GM10847 (cell line): ENCODE data around the gene DLEU7.

ENCODE experiments used
- POLR2A ChIP-seq: IDR thresholded peaks from 2 replicates; pipeline ENCODE4 v1.6.1; 2011; ENCODE audit not compliant: insufficient read length; ENCODE audit errors: extremely low read depth

Gene DLEU7

GRCh38 chr13:50843257-50844083 is at the start of gene DLEU7:
TSS of gene DLEU7 (minus strand) at chr13:50843692. CDS start at chr13:50843646, 46 bp downstream.
- TF ChIP-seq POLR2A: no peak

- peak; percentile 23 for TF ChIP-seq POLR2A
Measured at GRCh38 chr13:50892210-50892944, 48.9 kb upstream of the DLEU7 start.

- TF ChIP-seq POLR2A: no peak
Measured at GRCh38 chr13:50891206-50891605, 47.7 kb upstream of the DLEU7 start.

GRCh38 chr13:50889317-50889716 is 45.8 kb upstream of the DLEU7 start:
- no peak for TF ChIP-seq POLR2A

GRCh38 chr13:50888362-50888761 is 44.9 kb upstream of the DLEU7 start:
- TF ChIP-seq POLR2A: no peak

- no peak for TF ChIP-seq POLR2A
Measured at GRCh38 chr13:50887151-50887550, 43.7 kb upstream of the DLEU7 start.

- TF ChIP-seq POLR2A: no peak
Measured at GRCh38 chr13:50884265-50884664, 40.8 kb upstream of the DLEU7 start.

GRCh38 chr13:50883728-50884127 is 40.2 kb upstream of the DLEU7 start:
- no peak for TF ChIP-seq POLR2A

GRCh38 chr13:50882816-50883435 is 39.4 kb upstream of the DLEU7 start:
- TF ChIP-seq POLR2A: no peak

- no peak for TF ChIP-seq POLR2A
Measured at GRCh38 chr13:50873991-50874390, 30.5 kb upstream of the DLEU7 start.

- no peak for TF ChIP-seq POLR2A
Measured at GRCh38 chr13:50873467-50873866, 30.0 kb upstream of the DLEU7 start.

GRCh38 chr13:50871405-50871804 is 27.9 kb upstream of the DLEU7 start:
- TF ChIP-seq POLR2A: no peak

- no peak for TF ChIP-seq POLR2A
Measured at GRCh38 chr13:50867637-50867945, 24.1 kb upstream of the DLEU7 start.

- no peak for TF ChIP-seq POLR2A
Measured at GRCh38 chr13:50866817-50867636, 23.5 kb upstream of the DLEU7 start.

- no peak for TF ChIP-seq POLR2A
Measured at GRCh38 chr13:50864492-50864891, 21.0 kb upstream of the DLEU7 start.
